ENCODE measurements around the gene HIRA. TPM values are rescaled to one million over a fixed set of nuclear protein-coding genes. Genes with fewer than 3 reads are reported as not detected.

HIRA gene
- total RNA-seq, 3 donors from 2014 or later, result 13.5 to 22.9 (median 18.4) TPM

DNA sequence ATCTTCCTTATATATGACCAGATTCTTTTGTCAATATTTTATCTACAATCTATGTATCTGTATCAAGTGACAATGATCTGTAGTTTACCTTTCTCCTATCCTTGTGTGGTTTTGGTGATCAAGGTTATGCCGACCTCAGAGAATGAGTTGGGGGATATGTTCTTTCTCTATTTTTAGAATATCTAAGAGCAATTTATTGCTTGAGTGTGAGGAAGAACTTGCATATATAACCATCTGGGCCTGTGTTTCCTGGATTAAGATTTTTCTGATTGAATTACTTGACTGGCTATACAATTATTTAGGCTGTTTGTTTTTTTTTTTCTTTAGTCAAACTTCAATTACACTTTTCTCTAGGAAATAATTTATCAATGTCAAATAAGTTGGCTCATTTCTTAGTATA lies 30.0 kb upstream of the HIRA start:
- no peak overlapping the region for H3K27ac ChIP-seq
- TF ChIP-seq POLR2A (IDR thresholded peaks at IDR 0.05) (no peak), POLR2AphosphoS5 (IDR thresholded peaks at IDR 0.05) (no peak)
- TF ChIP-seq, protein P1, sequence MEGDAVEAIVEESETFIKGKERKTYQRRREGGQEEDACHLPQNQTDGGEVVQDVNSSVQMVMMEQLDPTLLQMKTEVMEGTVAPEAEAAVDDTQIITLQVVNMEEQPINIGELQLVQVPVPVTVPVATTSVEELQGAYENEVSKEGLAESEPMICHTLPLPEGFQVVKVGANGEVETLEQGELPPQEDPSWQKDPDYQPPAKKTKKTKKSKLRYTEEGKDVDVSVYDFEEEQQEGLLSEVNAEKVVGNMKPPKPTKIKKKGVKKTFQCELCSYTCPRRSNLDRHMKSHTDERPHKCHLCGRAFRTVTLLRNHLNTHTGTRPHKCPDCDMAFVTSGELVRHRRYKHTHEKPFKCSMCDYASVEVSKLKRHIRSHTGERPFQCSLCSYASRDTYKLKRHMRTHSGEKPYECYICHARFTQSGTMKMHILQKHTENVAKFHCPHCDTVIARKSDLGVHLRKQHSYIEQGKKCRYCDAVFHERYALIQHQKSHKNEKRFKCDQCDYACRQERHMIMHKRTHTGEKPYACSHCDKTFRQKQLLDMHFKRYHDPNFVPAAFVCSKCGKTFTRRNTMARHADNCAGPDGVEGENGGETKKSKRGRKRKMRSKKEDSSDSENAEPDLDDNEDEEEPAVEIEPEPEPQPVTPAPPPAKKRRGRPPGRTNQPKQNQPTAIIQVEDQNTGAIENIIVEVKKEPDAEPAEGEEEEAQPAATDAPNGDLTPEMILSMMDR (IDR thresholded peaks at IDR 0.05), result no peak
- H3K36me3 ChIP-seq, result no peaks in the 10 kb centered on the region
- DNase-seq (ENCODE audit: low spot score in 2 of 2), result no peak
- no peak overlapping the region for H3K4me3 ChIP-seq
- no peaks in the 10 kb centered on the region for H3K27me3 ChIP-seq
- H3K4me1 ChIP-seq, result no peaks in the 10 kb centered on the region
- intact Hi-C loops (cut with DNase I; ENCODE audit: low total_unique reads), result no loop called here
- H3K9me3 ChIP-seq, result no peaks in the 10 kb centered on the region

DNA sequence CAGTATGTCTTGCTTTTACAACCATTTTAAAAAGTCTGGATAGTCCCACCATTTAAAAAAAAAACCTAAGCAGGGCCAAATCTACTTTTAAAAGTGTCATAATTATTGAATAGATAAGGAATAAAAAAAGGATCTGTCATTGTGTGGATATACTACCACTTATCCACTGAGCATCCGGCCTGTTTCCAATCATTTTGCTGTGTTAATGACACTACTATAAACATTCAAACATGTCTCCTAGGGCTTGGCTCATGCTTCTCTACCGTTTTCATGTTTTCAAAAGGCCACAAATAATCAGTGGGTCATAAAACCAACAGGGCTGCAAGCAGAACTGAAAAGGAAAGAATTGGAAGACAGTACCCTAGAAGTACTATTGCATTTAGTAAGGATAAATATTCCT lies 28.5 kb upstream of the HIRA start:
- intact Hi-C loops (cut with DNase I; ENCODE audit: low total_unique reads), result no loop called here
- no peak for DNase-seq (ENCODE audit: low spot score in 2 of 2)
- no peaks in the 10 kb centered on the region for H3K4me1 ChIP-seq
- no peaks in the 10 kb centered on the region for H3K27me3 ChIP-seq
- peaks cover 7% of the 10 kb centered on the region for H3K36me3 ChIP-seq
- no peak overlapping the region for H3K4me3 ChIP-seq
- no peak overlapping the region for H3K27ac ChIP-seq
- TF ChIP-seq, protein P1 (IDR thresholded peaks at IDR 0.05), result no peak
- TF ChIP-seq POLR2AphosphoS5 (IDR thresholded peaks at IDR 0.05), result no peak
- TF ChIP-seq POLR2A (IDR thresholded peaks at IDR 0.05), result no peak
- H3K9me3 ChIP-seq, result no peaks in the 10 kb centered on the region

DNA sequence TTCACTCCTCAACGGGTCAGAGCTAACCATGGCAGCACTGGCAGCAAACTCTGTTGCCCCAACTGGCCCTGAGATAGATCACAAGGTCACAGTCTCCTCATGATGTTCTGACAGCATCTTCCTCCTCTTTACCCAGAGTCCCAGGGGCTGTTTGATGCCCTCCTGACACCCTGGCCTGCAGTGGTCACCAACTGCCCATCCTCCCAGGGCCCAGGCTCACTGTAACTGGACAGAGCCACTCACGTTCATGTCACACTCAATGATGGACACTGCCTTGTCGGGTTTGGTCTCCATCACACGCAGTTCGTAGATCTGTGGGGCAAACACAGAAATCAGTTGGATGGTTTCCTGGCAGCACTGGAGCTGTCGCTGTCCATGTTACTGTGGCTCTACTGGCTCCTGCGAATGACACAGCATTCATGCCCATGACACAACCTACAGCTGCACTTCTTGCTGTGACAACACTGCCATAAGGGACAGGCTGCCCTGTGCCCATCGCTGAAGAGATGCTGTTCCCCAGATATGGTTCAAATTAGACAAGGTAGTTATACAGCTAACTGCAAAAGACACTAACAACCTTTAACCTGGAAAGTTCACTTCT lies 26.4 kb upstream of the HIRA start:
- DNase-seq (ENCODE audit: low spot score in 2 of 2), result no peak
- peaks cover 17% of the 10 kb centered on the region for H3K36me3 ChIP-seq
- TF ChIP-seq POLR2AphosphoS5 (IDR thresholded peaks at IDR 0.05) (no peak), POLR2A (IDR thresholded peaks at IDR 0.05) (no peak)
- TF ChIP-seq, protein P1 (IDR thresholded peaks at IDR 0.05), result no peak
- H3K27ac ChIP-seq, result no peak overlapping the region
- no peak overlapping the region for H3K4me3 ChIP-seq
- no peaks in the 10 kb centered on the region for H3K4me1 ChIP-seq
- H3K27me3 ChIP-seq, result no peaks in the 10 kb centered on the region
- H3K9me3 ChIP-seq, result no peaks in the 10 kb centered on the region
- intact Hi-C loops (cut with DNase I; ENCODE audit: low total_unique reads), result no loop called here

DNA sequence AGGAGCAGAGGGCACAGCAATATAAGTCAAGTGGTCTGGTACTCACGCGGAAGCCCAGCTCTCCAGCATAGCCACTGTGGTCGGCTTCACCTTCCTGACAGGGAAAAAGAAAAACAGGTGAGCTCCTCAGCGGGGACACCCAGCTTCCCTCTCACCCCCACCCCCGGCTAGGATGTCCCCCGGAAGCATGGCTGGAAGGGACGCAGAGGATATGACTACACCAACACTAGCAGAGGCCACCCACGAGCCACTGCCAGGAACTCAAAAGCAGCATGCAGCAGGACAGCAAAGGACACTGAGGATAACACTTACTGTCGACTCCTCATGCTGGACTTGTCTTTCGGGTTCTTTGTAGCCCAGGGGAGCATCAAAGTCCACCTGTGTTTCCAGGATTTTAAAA lies 25.0 kb upstream of the HIRA start:
- no peak for TF ChIP-seq POLR2AphosphoS5 (IDR thresholded peaks at IDR 0.05)
- TF ChIP-seq, protein P1 (IDR thresholded peaks at IDR 0.05), result no peak
- no peak for TF ChIP-seq POLR2A (IDR thresholded peaks at IDR 0.05)
- no peaks in the 10 kb centered on the region for H3K4me1 ChIP-seq
- H3K36me3 ChIP-seq, result peaks cover 19% of the 10 kb centered on the region
- no peaks in the 10 kb centered on the region for H3K9me3 ChIP-seq
- H3K27ac ChIP-seq, result no peak overlapping the region
- no peaks in the 10 kb centered on the region for H3K27me3 ChIP-seq
- intact Hi-C loops (cut with DNase I; ENCODE audit: low total_unique reads), result no loop called here
- no peak overlapping the region for H3K4me3 ChIP-seq
- no peak for DNase-seq (ENCODE audit: low spot score in 2 of 2)

- H3K36me3 ChIP-seq, result peaks cover 19% of the 10 kb centered on the region
- H3K27ac ChIP-seq, result no peak overlapping the region
- H3K27me3 ChIP-seq, result no peaks in the 10 kb centered on the region
- intact Hi-C loops (cut with DNase I; ENCODE audit: low total_unique reads), result no loop called here
- H3K4me1 ChIP-seq, result no peaks in the 10 kb centered on the region
- H3K4me3 ChIP-seq, result no peak overlapping the region
- no peak for DNase-seq (ENCODE audit: low spot score in 2 of 2)
- H3K9me3 ChIP-seq, result no peaks in the 10 kb centered on the region
- TF ChIP-seq POLR2A (IDR thresholded peaks at IDR 0.05), result no peak
- TF ChIP-seq, protein P1 (IDR thresholded peaks at IDR 0.05), result no peak
Observed at GRCh38 chr22:19455585-19456370, 24.2 kb upstream of the HIRA start.
